Measurements from ENCODE around the gene WDFY3. TPM values are rescaled to one million over a fixed set of nuclear protein-coding genes. Genes with fewer than 3 reads are reported as not detected.

The WDFY3 gene
- total and polyA plus RNA-seq, 9 donors: 13.2 to 90.0 (median 77.4) TPM

GRCh38 chr4:84648863-84649647, 317.4 kb downstream of the WDFY3 start:
- intact Hi-C loops (cut with DNase I): no loop called here
- 59 to 74% (median 64%) methylated on average over 10 of the region's 10 CpGs for whole genome bisulfite sequencing, 3 donors

GRCh38 chr4:84648178-84648577, 318.3 kb downstream of the WDFY3 start:
- no peaks in the 10 kb centered on the region for H3K36me3 ChIP-seq
- no peaks in the 10 kb centered on the region for H3K9me3 ChIP-seq
- no peak overlapping the region for H3K4me3 ChIP-seq
- H3K27ac ChIP-seq: no peak overlapping the region
- intact Hi-C loops (cut with DNase I): no loop called here
- WGBS, 3 donors: 13 to 36% (median 26%) methylated on average over 1 of the region's 1 CpG
- no peak for TF ChIP-seq CTCF (IDR thresholded peaks at IDR 0.05)
- no peak for TF ChIP-seq EP300 (IDR thresholded peaks at IDR 0.05)
- no peak for DNase-seq
- no peaks in the 10 kb centered on the region for H3K4me1 ChIP-seq (ENCODE audit: insufficient read depth)
- no peaks in the 10 kb centered on the region for H3K27me3 ChIP-seq

More at GRCh38 chr4:84648863-84649647, 317.4 kb downstream of the WDFY3 start:
- H3K27me3 ChIP-seq: no peaks in the 10 kb centered on the region
- no peaks in the 10 kb centered on the region for H3K9me3 ChIP-seq
- no peaks in the 10 kb centered on the region for H3K36me3 ChIP-seq
- H3K4me3 ChIP-seq: no peak overlapping the region
- H3K4me1 ChIP-seq (ENCODE audit: insufficient read depth): no peaks in the 10 kb centered on the region
- TF ChIP-seq POLR2A (IDR thresholded peaks at IDR 0.05) (no peak), EP300 (IDR thresholded peaks at IDR 0.05) (no peak), CTCF (IDR thresholded peaks at IDR 0.05) (no peak)
- peak in 2 of 5 donors; percentile 30 to 43 for DNase-seq
- no peak overlapping the region for H3K27ac ChIP-seq

GRCh38 chr4:84647312-84647884, 319.1 kb downstream of the WDFY3 start:
- WGBS, 3 donors: 35 to 58% (median 38%) methylated on average over 2 of the region's 2 CpGs
- Histone ChIP-seq H3K27ac (no peak overlapping the region), H3K36me3 (no peaks in the 10 kb centered on the region), H3K27me3 (no peaks in the 10 kb centered on the region), H3K4me3 (no peak overlapping the region), H3K9me3 (no peaks in the 10 kb centered on the region), H3K4me1 (ENCODE audit: insufficient read depth) (no peaks in the 10 kb centered on the region)
- TF ChIP-seq POLR2A (IDR thresholded peaks at IDR 0.05): no peak
- no peak for TF ChIP-seq CTCF (IDR thresholded peaks at IDR 0.05)
- no peak for TF ChIP-seq EP300 (IDR thresholded peaks at IDR 0.05)
- DNase-seq: peak in 2 of 5 donors; percentile 50 to 51
- intact Hi-C loops (cut with DNase I): no loop called here

- Histone ChIP-seq H3K9me3 (no peaks in the 10 kb centered on the region), H3K27me3 (no peaks in the 10 kb centered on the region), H3K4me1 (ENCODE audit: insufficient read depth) (no peaks in the 10 kb centered on the region), H3K4me3 (no peak overlapping the region), H3K27ac (no peak overlapping the region), H3K36me3 (no peaks in the 10 kb centered on the region)
- 86 to 94% (median 93%) methylated on average over 5 of the region's 5 CpGs for WGBS, 3 donors
- intact Hi-C loops (cut with DNase I): no loop called here
- TF ChIP-seq EP300 (IDR thresholded peaks at IDR 0.05) (no peak), CTCF (IDR thresholded peaks at IDR 0.05) (no peak), POLR2A (IDR thresholded peaks at IDR 0.05) (no peak)
- DNase-seq: no peak
Measured at GRCh38 chr4:84644087-84644486, 322.4 kb downstream of the WDFY3 start.
